ENCODE results near the gene DNAH3. TPM values are rescaled to one million over a fixed set of nuclear protein-coding genes. Genes with fewer than 3 reads are reported as not detected.

DNAH3 gene
- total RNA-seq, 1 experiment from 2014 or later, result 0.24 TPM

DNA sequence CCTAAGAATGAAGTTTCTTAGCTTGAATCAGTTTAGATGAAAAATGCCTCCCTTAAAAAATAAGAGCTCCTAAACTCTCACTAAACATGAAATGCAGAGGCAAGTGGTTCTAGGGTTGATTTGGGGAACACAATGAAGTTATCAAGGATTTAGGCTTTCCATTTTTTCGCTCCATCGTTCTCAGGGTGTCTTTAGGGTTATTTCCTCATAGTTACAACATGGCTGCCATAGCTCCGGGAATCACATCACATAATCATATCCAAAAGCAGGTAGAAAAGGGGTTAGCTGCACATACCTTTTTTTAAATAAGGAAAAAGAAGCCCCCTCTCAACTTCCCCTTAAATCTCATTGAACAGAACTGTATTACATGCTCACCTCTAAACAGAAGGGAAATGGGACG, 39.4 kb upstream of the DNAH3 start:
- no peak overlapping the region for H3T11ph ChIP-seq (ENCODE audit: low read length)

More for the DNA sequence above, 39.4 kb upstream of the DNAH3 start:
- no peak overlapping the region for H3K56ac ChIP-seq (ENCODE audit: insufficient read length, low read depth, low read length)
- no peaks in the 10 kb centered on the region for H3K36me3 Mint-ChIP-seq (ENCODE audit: insufficient read depth in 1 of 3, low read depth in 3 of 3)
- H2BK120ac ChIP-seq (ENCODE audit: low read depth, low read length, poor library complexity, severe bottlenecking), result no peak overlapping the region
- no peak overlapping the region for H4K5ac ChIP-seq (ENCODE audit: insufficient read length, low read depth, low read length)
- no peak overlapping the region for H3K9ac ChIP-seq (ENCODE audit: extremely low read depth, insufficient read length, low read length)
- no peak overlapping the region for H3K18ac ChIP-seq (ENCODE audit: insufficient read length, low read depth, low read length)
- no peak overlapping the region for H3K23ac ChIP-seq (ENCODE audit: insufficient read length, low read depth, low read length)
- no CpG with 5 or more reads among the region's 4 CpGs for WGBS (ENCODE audit: extremely low coverage, insufficient read length, low lambda C conversion rate)
- H2BK15ac ChIP-seq (ENCODE audit: low read depth, low read length), result no peak overlapping the region
- no peak overlapping the region for H2BK12ac ChIP-seq (ENCODE audit: insufficient read length, low read depth, low read length)
- H3K4me1 ChIP-seq (ENCODE audit: insufficient read depth, low read length), result no peaks in the 10 kb centered on the region
- no peak overlapping the region for H2AK5ac ChIP-seq (ENCODE audit: insufficient read length, low read length)
- H2AFZ ChIP-seq (ENCODE audit: low read length), result no peak overlapping the region
- no peaks in the 10 kb centered on the region; the same call in 1 of the 2 replicates for H3K27me3 ChIP-seq (ENCODE audit: insufficient read depth, low read length)
- no peak overlapping the region for H3K4me3 Mint-ChIP-seq
- no peaks in the 10 kb centered on the region for H3K79me1 ChIP-seq (ENCODE audit: insufficient read depth, low read depth, low read length, poor library complexity, severe bottlenecking)
- no peak overlapping the region for H3K4ac ChIP-seq (ENCODE audit: low read depth, low read length)
- H3K9me3 Mint-ChIP-seq, result peaks cover 0 to 3% of the 10 kb centered on the region in 2 experiments; a peak in 1 of 5 replicates
- H2BK20ac ChIP-seq (ENCODE audit: low read depth, low read length, poor library complexity, severe bottlenecking), result no peak overlapping the region
- TF ChIP-seq, protein P1, sequence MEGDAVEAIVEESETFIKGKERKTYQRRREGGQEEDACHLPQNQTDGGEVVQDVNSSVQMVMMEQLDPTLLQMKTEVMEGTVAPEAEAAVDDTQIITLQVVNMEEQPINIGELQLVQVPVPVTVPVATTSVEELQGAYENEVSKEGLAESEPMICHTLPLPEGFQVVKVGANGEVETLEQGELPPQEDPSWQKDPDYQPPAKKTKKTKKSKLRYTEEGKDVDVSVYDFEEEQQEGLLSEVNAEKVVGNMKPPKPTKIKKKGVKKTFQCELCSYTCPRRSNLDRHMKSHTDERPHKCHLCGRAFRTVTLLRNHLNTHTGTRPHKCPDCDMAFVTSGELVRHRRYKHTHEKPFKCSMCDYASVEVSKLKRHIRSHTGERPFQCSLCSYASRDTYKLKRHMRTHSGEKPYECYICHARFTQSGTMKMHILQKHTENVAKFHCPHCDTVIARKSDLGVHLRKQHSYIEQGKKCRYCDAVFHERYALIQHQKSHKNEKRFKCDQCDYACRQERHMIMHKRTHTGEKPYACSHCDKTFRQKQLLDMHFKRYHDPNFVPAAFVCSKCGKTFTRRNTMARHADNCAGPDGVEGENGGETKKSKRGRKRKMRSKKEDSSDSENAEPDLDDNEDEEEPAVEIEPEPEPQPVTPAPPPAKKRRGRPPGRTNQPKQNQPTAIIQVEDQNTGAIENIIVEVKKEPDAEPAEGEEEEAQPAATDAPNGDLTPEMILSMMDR (conservative IDR thresholded peaks at IDR 0.05), result no peak
- H2BK5ac ChIP-seq (ENCODE audit: insufficient read length, low read length), result no peak overlapping the region
- no peak overlapping the region for H3K27ac Mint-ChIP-seq
- no peak overlapping the region for H4K91ac ChIP-seq (ENCODE audit: insufficient read length, low read depth, low read length)
- no peaks in the 10 kb centered on the region for H3K23me2 ChIP-seq (ENCODE audit: insufficient read length, low read depth, low read length, poor library complexity, severe bottlenecking)
- no peak for DNase-seq
- H4K20me1 ChIP-seq (ENCODE audit: control insufficient read depth, insufficient read depth, insufficient read length), result no peaks in the 10 kb centered on the region
- H4K8ac ChIP-seq (replicated peaks; ENCODE audit: insufficient read length, low read depth, low read length), result no peak overlapping the region
- peaks cover 0 to 7% of the 10 kb centered on the region in 2 experiments; a peak in 2 of 4 replicates for H3K4me1 Mint-ChIP-seq
- H3K9me3 ChIP-seq (ENCODE audit: control insufficient read depth, low read depth, low read length), result no peaks in the 10 kb centered on the region
- H3K14ac ChIP-seq (ENCODE audit: insufficient read depth, low read length), result no peak overlapping the region
- no peaks in the 10 kb centered on the region for H3K79me2 ChIP-seq (ENCODE audit: insufficient read depth, low read length)
- peaks cover 11% of the 10 kb centered on the region for H3K27me3 Mint-ChIP-seq (ENCODE audit: low read depth)
- no peak overlapping the region for H3K4me2 ChIP-seq (ENCODE audit: insufficient read depth, insufficient read length, low read length)
- H3K27ac ChIP-seq (ENCODE audit: insufficient read length, low read depth, low read length), result no peak overlapping the region

All from H9 (cell line).